ENCODE measurements around the gene TNFRSF18. TPM values are rescaled to one million over a fixed set of nuclear protein-coding genes. Genes with fewer than 3 reads are reported as not detected.

The TNFRSF18 gene
- total RNA-seq, 1 donor from 2014 or later = 175 TPM

DNA sequence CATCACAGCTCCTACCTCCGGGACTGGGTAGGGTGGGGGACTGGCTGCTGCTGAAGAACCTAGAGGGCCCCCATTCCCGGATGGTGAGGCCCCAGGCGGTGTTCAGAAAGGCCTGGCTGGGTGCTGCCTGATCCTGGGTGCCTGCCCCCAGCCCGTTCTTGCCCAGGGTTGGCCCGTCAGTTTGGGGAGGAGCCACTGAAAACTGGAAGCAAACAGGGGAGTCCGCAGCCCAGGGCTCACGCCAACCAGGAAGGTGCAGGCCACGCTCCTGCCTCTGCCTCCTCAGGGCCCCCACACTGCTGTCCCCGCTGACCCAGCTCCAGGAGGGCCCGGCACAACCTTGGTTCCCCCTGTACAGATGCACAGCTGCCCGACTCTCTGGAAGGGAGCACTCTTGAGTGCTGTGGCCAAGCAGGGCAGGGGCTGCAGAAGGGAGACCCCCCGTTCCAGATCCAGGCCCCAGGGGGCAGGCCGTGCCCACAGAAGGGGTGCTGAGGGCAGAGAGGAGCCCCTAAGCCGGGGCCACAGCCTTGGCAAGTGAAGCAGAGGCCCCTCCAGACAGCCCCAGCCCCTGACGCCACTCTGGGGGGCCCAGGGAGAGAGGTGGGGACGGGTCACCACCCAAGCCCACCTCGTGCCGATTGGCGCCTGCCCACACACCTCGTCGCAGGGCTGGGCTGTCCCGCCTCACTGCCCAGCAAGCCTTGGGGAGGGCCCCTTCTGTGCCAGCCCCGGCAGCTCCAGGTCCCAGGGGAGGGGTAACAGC, 34.6 kb upstream of the TNFRSF18 start:
- intact Hi-C loops (cut with micrococcal nuclease) = no loop called here

DNA sequence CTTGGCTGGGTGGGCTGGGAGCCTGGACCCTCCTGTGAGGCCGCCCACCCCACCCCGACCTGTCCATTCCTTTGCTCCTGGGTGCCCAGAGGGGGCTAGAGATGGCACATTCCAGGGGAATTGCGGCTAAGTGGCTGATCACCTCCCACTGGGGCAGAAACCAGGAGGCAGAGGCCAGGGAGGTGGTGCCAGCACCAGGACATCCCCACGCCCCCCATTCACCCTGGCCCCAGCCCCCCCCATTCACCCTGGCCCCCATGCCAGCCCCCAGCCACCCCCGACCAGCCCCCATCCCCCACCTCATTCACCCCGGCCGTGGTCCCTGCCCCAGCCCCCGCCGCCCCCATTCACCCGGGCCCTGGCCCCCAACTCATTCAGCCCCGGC, 33.9 kb upstream of the TNFRSF18 start:
- intact Hi-C loops (cut with micrococcal nuclease) = no loop called here

GRCh38 chr1:1239614-1240347, 33.4 kb upstream of the TNFRSF18 start:
- intact Hi-C loops (cut with micrococcal nuclease) = no loop called here

- intact Hi-C loops (cut with micrococcal nuclease) = no loop called here
Measured at GRCh38 chr1:1239227-1239613, 32.8 kb upstream of the TNFRSF18 start.

GRCh38 chr1:1238702-1239178, 32.3 kb upstream of the TNFRSF18 start:
- intact Hi-C loops (cut with micrococcal nuclease) = no loop called here

- intact Hi-C loops (cut with micrococcal nuclease) = no loop called here
Measured at GRCh38 chr1:1237874-1238701, 31.7 kb upstream of the TNFRSF18 start.

- intact Hi-C loops (cut with micrococcal nuclease) = no loop called here
Measured at GRCh38 chr1:1236945-1237873, 30.8 kb upstream of the TNFRSF18 start.

GRCh38 chr1:1236176-1236763, 29.9 kb upstream of the TNFRSF18 start:
- intact Hi-C loops (cut with micrococcal nuclease) = no loop called here

- intact Hi-C loops (cut with micrococcal nuclease) = no loop called here
Measured at GRCh38 chr1:1235016-1235744, 28.8 kb upstream of the TNFRSF18 start.

DNA sequence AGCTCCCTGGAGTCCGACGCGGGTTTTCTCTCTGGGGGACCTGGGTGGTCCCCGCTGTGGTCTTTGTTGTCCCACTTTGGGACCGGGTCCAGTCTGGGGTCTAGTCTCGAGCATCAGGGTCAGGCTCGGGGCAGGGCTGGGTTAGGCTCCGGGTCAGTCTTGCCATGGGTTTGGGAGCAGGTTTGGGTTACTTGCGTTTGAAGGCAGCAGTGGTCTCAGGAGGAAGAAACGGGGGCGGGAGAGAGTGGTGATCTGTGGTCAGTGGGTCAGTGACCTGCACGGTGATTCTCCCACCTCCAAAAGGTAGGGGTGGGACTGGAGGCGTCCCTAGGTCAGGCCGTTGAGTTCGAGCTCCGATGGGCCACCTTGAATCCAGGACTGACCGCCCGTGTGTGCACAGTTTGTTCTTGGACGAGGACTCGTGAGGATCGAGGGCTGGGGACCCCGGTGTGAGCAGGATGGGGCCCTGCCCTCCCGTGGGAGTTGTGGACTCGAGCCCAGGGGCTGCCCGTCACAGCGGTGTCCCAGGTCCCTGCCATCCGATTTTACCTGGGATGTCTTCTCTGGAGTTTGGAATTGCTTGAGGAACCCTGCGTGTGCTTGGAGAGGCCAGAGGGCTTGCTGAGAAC, 27.9 kb upstream of the TNFRSF18 start:
- intact Hi-C loops (cut with micrococcal nuclease) = loop anchor here (5.0 kb wide), 1 partner anchor 73 kb away; the partner anchor contains the start of genes ACAP3 and PUSL1

GRCh38 chr1:1233567-1233892, 27.1 kb upstream of the TNFRSF18 start:
- intact Hi-C loops (cut with micrococcal nuclease) = loop anchor here (5.0 kb wide), 1 partner anchor 74 kb away; the partner anchor contains the start of genes ACAP3 and PUSL1

GRCh38 chr1:1232796-1233566, 26.6 kb upstream of the TNFRSF18 start:
- intact Hi-C loops (cut with micrococcal nuclease) = loop anchor here (5.0 kb wide), 1 partner anchor 74 kb away; the partner anchor contains the start of genes ACAP3 and PUSL1

GRCh38 chr1:1232208-1232795, 25.9 kb upstream of the TNFRSF18 start, which contains the start of gene B3GALT6:
B3GALT6 (plus strand) TSS chr1:1232237; CDS start chr1:1232279, 42 bp downstream.
- intact Hi-C loops (cut with micrococcal nuclease) = loop anchor here (5.0 kb wide), 1 partner anchor 75 kb away; the partner anchor contains the start of genes ACAP3 and PUSL1

- intact Hi-C loops (cut with micrococcal nuclease) = loop anchor here (1.0 to 5.0 kb wide), 7 partner anchors 17 to 115 kb away; partner anchors contain the start of genes ACAP3, C1orf159, PUSL1 and TNFRSF4
Measured at GRCh38 chr1:1231400-1232207, 25.2 kb upstream of the TNFRSF18 start, which contains the start of gene SDF4. SDF4 (minus strand) TSS chr1:1232001; CDS start chr1:1228772, 3,229 bp downstream.

DNA sequence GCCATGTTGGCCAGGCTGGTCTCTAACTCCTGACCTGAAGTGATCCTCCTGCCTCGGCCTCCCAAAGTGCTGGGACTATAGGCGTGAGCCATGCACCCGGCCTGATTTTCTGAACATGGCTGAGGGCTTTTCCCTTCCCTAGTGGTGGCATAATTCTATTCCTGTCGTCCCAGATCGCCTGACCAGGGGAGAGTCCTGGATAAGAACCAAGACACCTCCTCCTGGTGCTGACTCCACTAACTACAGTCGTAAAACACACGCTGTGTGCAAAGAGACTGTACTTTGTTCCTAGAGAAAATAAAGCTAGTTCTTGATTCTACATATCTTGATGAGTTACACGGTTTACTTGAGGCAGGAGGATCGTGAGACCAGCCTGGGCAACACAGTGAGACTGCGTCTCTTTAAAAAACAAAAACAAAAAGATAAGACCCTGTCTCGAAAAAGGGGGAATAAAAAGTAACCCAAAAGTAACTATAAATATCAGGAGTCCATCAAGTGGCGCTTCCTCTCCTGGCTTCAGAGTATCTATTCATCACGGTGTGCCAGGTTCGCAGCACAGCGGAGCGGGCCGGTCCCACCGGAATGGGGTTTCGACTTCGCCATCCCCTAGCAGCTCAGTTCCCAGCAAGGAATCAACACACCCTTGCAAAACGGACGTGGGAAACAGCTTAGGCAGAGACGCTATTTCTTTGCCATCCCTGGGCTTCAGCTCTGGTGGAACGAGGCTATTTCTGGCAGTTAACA, 24.4 kb upstream of the TNFRSF18 start:
- intact Hi-C loops (cut with micrococcal nuclease) = loop anchor here (1.0 to 5.0 kb wide), 7 partner anchors 16 to 115 kb away; partner anchors contain the start of genes ACAP3, C1orf159, PUSL1 and TNFRSF4
